Endothelial cell of umbilical vein (primary cell): Measurements from ENCODE around the gene ACAD10. TPM values are rescaled to one million over a fixed set of nuclear protein-coding genes. Genes with fewer than 3 reads are reported as not detected.

Source experiments
- BruUV-seq: library from RNA; stranded (reverse); fragments of 400-500 nt; replicated peaks from 2 replicates; lab custom pipeline; 2021; lab: Mats Ljungman, UMichigan
- CTCF ChIA-PET: fragments of 300-600, 350-600 bp; sonication (Branson Sonifier 250); formaldehyde crosslinking; loops from one replicate; lab custom pipeline; 2021; ENCODE audit warnings: antibody characterized with exemption, inconsistent platforms; lab: Charles Lee
- POLR2A ChIA-PET: fragments of 300-600, 350-600 bp; sonication (Branson Sonifier 250); formaldehyde crosslinking; loops from one replicate; lab custom pipeline; 2021; ENCODE audit warnings: antibody characterized with exemption, inconsistent platforms; lab: Charles Lee
- DNase-seq: peaks from one replicate; pipeline ENCODE4 v3.0.0-alpha.2; 2011; ENCODE audit warnings: low read depth, low spot score
- FAIRE-seq: peaks from 2 replicates; lab custom pipeline; 2011; peaks lifted over from hg19 to GRCh38; lab: Jason Lieb, UNC
- H2AFZ ChIP-seq: 2 replicates; pipeline ENCODE4 v1.6.0; 2012; ENCODE audit warnings: low read depth, low read length, control low read depth, inconsistent platforms
- H3K27ac ChIP-seq: 2 replicates; pipeline ENCODE4 v1.5.1; 2011; ENCODE audit warnings: low read depth, mild to moderate bottlenecking, control low read depth, low read length, moderate library complexity; ENCODE audit not compliant: insufficient read depth
- H3K27me3 ChIP-seq, 2 experiments: 2 replicates each; pipeline versions ENCODE4 v1.6.0 to v1.6.1; 2011; ENCODE audit warnings: low read length in 2 of 2, mixed read lengths in 1 of 2; ENCODE audit not compliant: control insufficient read depth in 2 of 2, insufficient read depth in 2 of 2
- H3K36me3 ChIP-seq, 2 experiments: 2 replicates in 1 of 2; 3 replicates in 1 of 2; pipeline ENCODE4 v1.5.1; 2011; ENCODE audit warnings: low read length in 2 of 2, mild to moderate bottlenecking in 1 of 2, moderate library complexity in 1 of 2; ENCODE audit not compliant: control insufficient read depth in 2 of 2, insufficient read depth in 2 of 2; ENCODE audit errors: extremely low read depth in 1 of 2
- H3K4me1 ChIP-seq: 3 replicates; pipeline ENCODE4 v1.5.1; 2011; ENCODE audit warnings: mild to moderate bottlenecking, low read length; ENCODE audit not compliant: control insufficient read depth, insufficient read depth; ENCODE audit errors: extremely low read depth
- H3K4me2 ChIP-seq: 2 replicates; pipeline ENCODE4 v1.6.1; 2011; ENCODE audit warnings: low read length, control low read depth, mixed read lengths; ENCODE audit not compliant: insufficient read depth
- H3K4me3 ChIP-seq, 3 experiments: fragments of 200-600 bp in 1 of 3; sonication (generic), shearing (Covaris generic) in 1 of 3; replicated peaks in 1 of 3; 2 replicates each; pipeline ENCODE4 v1.5.1; 2011 to 2016; ENCODE audit warnings: control low read depth in 3 of 3, low read length in 3 of 3, mild to moderate bottlenecking in 2 of 3, inconsistent platforms in 1 of 3, low read depth in 1 of 3, moderate library complexity in 1 of 3; ENCODE audit not compliant: insufficient read depth in 1 of 3
- H3K79me2 ChIP-seq: 2 replicates; pipeline ENCODE4 v1.6.0; 2012; ENCODE audit warnings: low read length, inconsistent platforms; ENCODE audit not compliant: control insufficient read depth, insufficient read depth
- H3K9ac ChIP-seq: replicated peaks from 2 replicates; pipeline ENCODE3; 2011; ENCODE audit warnings: low read length, control low read depth; ENCODE audit not compliant: insufficient read depth; ENCODE audit errors: extremely low read depth
- H3K9me1 ChIP-seq: replicated peaks from 3 replicates; pipeline ENCODE4 v1.6.0; 2011; ENCODE audit warnings: mild to moderate bottlenecking, low read length; ENCODE audit not compliant: control insufficient read depth, insufficient read depth; ENCODE audit errors: extremely low read depth
- H3K9me3 ChIP-seq: replicated peaks from 2 replicates; pipeline ENCODE4 v1.5.1; 2012; ENCODE audit warnings: low read length, inconsistent platforms; ENCODE audit not compliant: control insufficient read depth, insufficient read depth
- H4K20me1 ChIP-seq: replicated peaks from 2 replicates; pipeline ENCODE3; 2011; ENCODE audit warnings: mild to moderate bottlenecking, low read length; ENCODE audit not compliant: control insufficient read depth, insufficient read depth; ENCODE audit errors: extremely low read depth
- CTCF ChIP-seq, 2 donors: IDR thresholded peaks; 1 replicate in 1 of 2; 2 replicates in 1 of 2; pipeline ENCODE4 v1.5.1; 2011; ENCODE audit warnings: low read length in 2 of 2, mild to moderate bottlenecking in 2 of 2, moderate library complexity in 2 of 2, control low read depth in 1 of 2, inconsistent platforms in 1 of 2, low read depth in 1 of 2; ENCODE audit not compliant: insufficient read depth in 1 of 2; ENCODE audit errors: extremely low read depth in 1 of 2
- EZH2 ChIP-seq: IDR thresholded peaks from 2 replicates; pipeline ENCODE4 v1.6.1; 2012; ENCODE audit warnings: borderline replicate concordance, low read depth, mild to moderate bottlenecking, moderate library complexity, low read length, inconsistent platforms; ENCODE audit not compliant: severe bottlenecking
- FOS ChIP-seq: IDR thresholded peaks from 2 replicates; pipeline ENCODE4 v1.6.1; 2011; ENCODE audit warnings: mild to moderate bottlenecking, low read length, moderate library complexity, borderline replicate concordance; ENCODE audit not compliant: insufficient read depth
- GATA2 ChIP-seq: IDR thresholded peaks from 2 replicates; pipeline ENCODE4 v1.7.0; 2011; ENCODE audit warnings: low read depth, mild to moderate bottlenecking, moderate library complexity, mixed read lengths, low read length; ENCODE audit not compliant: insufficient read length, insufficient read depth
- JUN ChIP-seq: IDR thresholded peaks from 2 replicates; pipeline ENCODE4 v1.6.1; 2011; ENCODE audit warnings: borderline replicate concordance, low read depth; ENCODE audit not compliant: insufficient read length, insufficient read depth
- MYC ChIP-seq: IDR thresholded peaks from one replicate; pipeline ENCODE4 v1.6.1; 2011; ENCODE audit warnings: mild to moderate bottlenecking, low read depth, low read length
- POLR2A ChIP-seq: IDR thresholded peaks from 2 replicates; pipeline ENCODE4 v1.6.1; 2012; ENCODE audit warnings: low read depth, mild to moderate bottlenecking, control low read depth, low read length
- POLR2AphosphoS5 ChIP-seq: IDR thresholded peaks from 2 replicates; pipeline ENCODE4 v1.6.1; 2012; ENCODE audit warnings: low read depth, mild to moderate bottlenecking, control low read depth, low read length, moderate library complexity; ENCODE audit not compliant: insufficient read depth
- dilution Hi-C: fragments of 300-500 bp; cut with MboI; formaldehyde crosslinking; loops from one replicate; pipeline ENCODE4 v1.15.0; 2019; ENCODE audit warnings: low sequenced_read_pairs; ENCODE audit not compliant: extremely low pct_ligation_motif_present
- intact Hi-C: fragments of 100-400 bp; cut with micrococcal nuclease; formaldehyde crosslinking; loops from one replicate; pipeline ENCODE4 v1.10.0; 2022
- microRNA-seq: library from miRNA; unstranded; fragments of <30 nt; microRNA quantifications from one replicate; pipeline ENCODE4 v1.2.0, GENCODE V29; 2021; ENCODE audit warnings: borderline number of aligned reads, borderline replicate concordance
- polyA plus RNA-seq, 4 experiments: library from polyadenylated mRNA; depleted of rRNA in 3 of 4; stranded (reverse) in 3 of 4; unstranded in 1 of 4; fragments of >200 nt; gene quantifications; 2 replicates each; pipeline versions ENCODE4 v1.2.1 to v1.2.3, GENCODE V29; 2011 to 2012; ENCODE audit warnings: missing spikeins in 1 of 4
- small RNA-seq: library from RNA; depleted of rRNA; stranded (forward); fragments of <200 nt; gene quantifications from one replicate; pipeline ENCODE3, GENCODE V24; 2012; ENCODE audit warnings: low replicate concordance, low read depth; ENCODE audit not compliant: insufficient read depth, insufficient read length
- total RNA-seq: library from RNA; stranded (reverse); gene quantifications from 2 replicates; pipeline ENCODE4 v1.2.3, GENCODE V29; 2021

The ACAD10 gene
- total and polyA plus RNA-seq, 2 donors (not counting 3 experiments of a cell fraction or from before 2014, with no cell fraction given): 15.2 to 16.3 TPM

- no peak overlapping the region for H3K4me2 ChIP-seq
- H3K9ac ChIP-seq: no peak overlapping the region
- no peaks in the 10 kb centered on the region for H3K4me1 ChIP-seq
- ChIA-PET POLR2A (no interaction called here), CTCF (interaction anchor here (1.1 kb wide), 1 partner anchor 52 kb away, joined by 3 read pairs; no protein-coding TSS in a partner anchor)
- dilution Hi-C loops (loop anchor here (25.0 kb wide), 1 partner anchor 119 kb away; the partner anchor contains the start of genes ACAD10 and BRAP), intact Hi-C loops (no loop called here)
- no peak overlapping the region for H3K4me3 ChIP-seq
- no peaks in the 10 kb centered on the region for H3K9me3 ChIP-seq
- no TSS peak for BruUV-seq
- TF ChIP-seq POLR2AphosphoS5 (no peak), POLR2A (no peak), CTCF (IDR thresholded peaks at IDR 0.05; ENCODE audit: extremely low read depth in 1 of 2, insufficient read depth in 1 of 2, low read depth in 1 of 2, low read length in 2 of 2) (no peak), JUN (no peak), GATA2 (no peak), MYC (no peak), FOS (no peak), EZH2 (no peak)
- DNase-seq (no peak), FAIRE-seq (no peak)
- H3K9me1 ChIP-seq: no peaks in the 10 kb centered on the region
- H4K20me1 ChIP-seq: no peaks in the 10 kb centered on the region
- no peak overlapping the region for H3K27ac ChIP-seq
- no peaks in the 10 kb centered on the region for H3K27me3 ChIP-seq
- peaks cover 0 to 15% of the 10 kb centered on the region in 2 experiments for H3K36me3 ChIP-seq
- H2AFZ ChIP-seq: no peak overlapping the region
- H3K79me2 ChIP-seq: no peaks in the 10 kb centered on the region
Observed at GRCh38 chr12:111806304-111806703, 120.5 kb downstream of the ACAD10 start.

Small RNA genes within 50 kb of the gene (microRNA-seq; reads per million reads assigned to microRNA genes)
- gene MIR6761: not detected

Small RNA genes within 50 kb of the gene (small RNA-seq; reads per million reads assigned to genes)
- gene MIR6761: not detected

Other genes with a start within 250 kb of the ACAD10 start
- gene ATXN2, start 86.7 kb upstream of the ACAD10 start, total RNA-seq: 83.4 and 86.7 TPM in 2 replicates
- gene ATXN2, start 86.7 kb upstream of the ACAD10 start, polyA plus RNA-seq: 55.6 and 58.9 TPM in 2 replicates
- 16.5 and 18.6 TPM in 2 replicates for gene BRAP, start 97 bp upstream of the ACAD10 start, total RNA-seq
- gene BRAP, start 97 bp upstream of the ACAD10 start, polyA plus RNA-seq: 11.4 and 14.4 TPM in 2 replicates
- 71.4 and 86.5 TPM in 2 replicates for gene ALDH2, start 80.9 kb downstream of the ACAD10 start, total RNA-seq
- 58.9 and 69.5 TPM in 2 replicates for gene ALDH2, start 80.9 kb downstream of the ACAD10 start, polyA plus RNA-seq
- gene MAPKAPK5, start 156.2 kb downstream of the ACAD10 start, total RNA-seq: 46.4 and 47.1 TPM in 2 replicates
- gene MAPKAPK5, start 156.2 kb downstream of the ACAD10 start, polyA plus RNA-seq: 19.2 and 22.8 TPM in 2 replicates